Measurements from ENCODE around the gene CDHR2. TPM values are rescaled to one million over a fixed set of nuclear protein-coding genes. Genes with fewer than 3 reads are reported as not detected.

CDHR2 gene
- total RNA-seq, 1 donor from 2014 or later: 0.40 TPM

GRCh38 chr5:176525677-176526076, 23.5 kb upstream of the CDHR2 start:
- no peak for TF ChIP-seq CTCF (IDR thresholded peaks at IDR 0.05)
- H3K4me1 Mint-ChIP-seq (ENCODE audit: low read depth): no peaks in the 10 kb centered on the region
- H3K9me3 Mint-ChIP-seq (ENCODE audit: low read depth): no peaks in the 10 kb centered on the region
- no peak overlapping the region for H3K4me3 Mint-ChIP-seq (ENCODE audit: unreplicated experiment)
- DNase-seq (ENCODE audit: low spot score): no peak
- H3K27ac Mint-ChIP-seq (ENCODE audit: unreplicated experiment): no peak overlapping the region
- no peaks in the 10 kb centered on the region for H3K27me3 Mint-ChIP-seq (ENCODE audit: low read depth)
- peaks cover 7% of the 10 kb centered on the region for H3K36me3 Mint-ChIP-seq (ENCODE audit: low read depth)

- Mint-ChIP-seq H3K4me1 (ENCODE audit: low read depth) (no peaks in the 10 kb centered on the region), H3K4me3 (ENCODE audit: unreplicated experiment) (no peak overlapping the region), H3K27me3 (ENCODE audit: low read depth) (no peaks in the 10 kb centered on the region), H3K9me3 (ENCODE audit: low read depth) (no peaks in the 10 kb centered on the region), H3K27ac (ENCODE audit: unreplicated experiment) (no peak overlapping the region), H3K36me3 (ENCODE audit: low read depth) (peaks cover 9% of the 10 kb centered on the region)
- no peak for DNase-seq (ENCODE audit: low spot score)
- no peak for TF ChIP-seq CTCF (IDR thresholded peaks at IDR 0.05)
Observed at GRCh38 chr5:176526462-176526861, 22.7 kb upstream of the CDHR2 start.

- Mint-ChIP-seq H3K36me3 (ENCODE audit: low read depth) (peaks cover 9% of the 10 kb centered on the region), H3K9me3 (ENCODE audit: low read depth) (no peaks in the 10 kb centered on the region), H3K4me1 (ENCODE audit: low read depth) (no peaks in the 10 kb centered on the region), H3K4me3 (ENCODE audit: unreplicated experiment) (no peak overlapping the region), H3K27ac (ENCODE audit: unreplicated experiment) (no peak overlapping the region), H3K27me3 (ENCODE audit: low read depth) (no peaks in the 10 kb centered on the region)
- no peak for TF ChIP-seq CTCF (IDR thresholded peaks at IDR 0.05)
- DNase-seq (ENCODE audit: low spot score): no peak
Observed at GRCh38 chr5:176527246-176528222, 21.6 kb upstream of the CDHR2 start.

- Mint-ChIP-seq H3K4me1 (ENCODE audit: low read depth) (peaks cover 4% of the 10 kb centered on the region), H3K9me3 (ENCODE audit: low read depth) (no peaks in the 10 kb centered on the region), H3K36me3 (ENCODE audit: low read depth) (peaks cover 9% of the 10 kb centered on the region), H3K4me3 (ENCODE audit: unreplicated experiment) (no peak overlapping the region), H3K27ac (ENCODE audit: unreplicated experiment) (no peak overlapping the region), H3K27me3 (ENCODE audit: low read depth) (no peaks in the 10 kb centered on the region)
- DNase-seq (ENCODE audit: low spot score): no peak
- no peak for TF ChIP-seq CTCF (IDR thresholded peaks at IDR 0.05)
Observed at GRCh38 chr5:176528301-176528700, 20.8 kb upstream of the CDHR2 start.

DNA sequence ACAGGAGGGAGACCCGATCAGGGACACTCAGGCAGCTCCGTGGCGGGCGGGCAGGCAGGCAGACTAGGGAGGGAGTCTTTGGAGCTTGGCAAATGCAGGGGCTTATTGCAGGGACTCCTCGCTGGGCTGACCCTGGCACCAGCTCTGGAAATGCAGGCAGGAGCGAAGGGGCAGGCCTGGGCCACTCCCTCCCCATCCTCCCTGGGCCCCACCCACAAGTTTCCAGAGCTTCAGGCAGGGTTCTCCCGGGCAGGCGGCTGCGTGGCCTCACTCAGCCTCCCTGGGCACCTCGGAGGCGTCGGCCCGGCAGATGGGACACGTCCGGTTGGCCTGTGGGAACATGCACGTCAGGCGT, 20.4 kb upstream of the CDHR2 start:
- Mint-ChIP-seq H3K4me3 (ENCODE audit: unreplicated experiment) (no peak overlapping the region), H3K36me3 (ENCODE audit: low read depth) (peaks cover 9% of the 10 kb centered on the region), H3K4me1 (ENCODE audit: low read depth) (peaks cover 8% of the 10 kb centered on the region), H3K27me3 (ENCODE audit: low read depth) (no peaks in the 10 kb centered on the region), H3K9me3 (ENCODE audit: low read depth) (no peaks in the 10 kb centered on the region), H3K27ac (ENCODE audit: unreplicated experiment) (no peak overlapping the region)
- TF ChIP-seq CTCF (IDR thresholded peaks at IDR 0.05): no peak
- DNase-seq (ENCODE audit: low spot score): no peak

All from chondrocyte (in vitro differentiated cells).